CD4-positive, alpha-beta T cell (primary cell): ENCODE data around the gene PPP2R2B. TPM values are rescaled to one million over a fixed set of nuclear protein-coding genes. Genes with fewer than 3 reads are reported as not detected.

Experiments
- ATAC-seq: fragments of 200-7000 bp; cut with Tn5 transposase; one replicate; pipeline ENCODE4 v1.10.0; 2022; ENCODE audit warnings: mild to moderate bottlenecking; ENCODE audit not compliant: poor library complexity
- CTCF ChIA-PET: fragments of 350-600 bp; sonication (Branson Sonifier 250); formaldehyde crosslinking; loops from one replicate; lab custom pipeline; 2021; ENCODE audit warnings: antibody characterized with exemption, inconsistent platforms; lab: Charles Lee
- POLR2A ChIA-PET: fragments of 350-600 bp; sonication (Branson Sonifier 250); formaldehyde crosslinking; loops from one replicate; lab custom pipeline; 2021; ENCODE audit warnings: antibody characterized with exemption, inconsistent platforms; lab: Charles Lee
- DNase-seq, 14 experiments: peaks; one replicate each; pipeline ENCODE4 v3.0.0-alpha.2; 2013 to 2020; ENCODE audit warnings: mixed read lengths in 2 of 14
- H3K27ac ChIP-seq, 2 donors: one replicate each; pipeline versions ENCODE4 v1.5.1 to v1.7.0; 2013; ENCODE audit warnings: low read length in 2 of 2, low read depth in 1 of 2, mild to moderate bottlenecking in 1 of 2
- H3K27me3 ChIP-seq, 2 experiments: 1 replicate in 1 of 2; 2 replicates in 1 of 2; pipeline versions ENCODE4 v1.6.1 to v1.7.0; 2013; ENCODE audit warnings: low read length in 2 of 2, control low read depth in 1 of 2, mild to moderate bottlenecking in 1 of 2, moderate library complexity in 1 of 2; ENCODE audit not compliant: insufficient read depth in 2 of 2, control insufficient read depth in 1 of 2
- H3K36me3 ChIP-seq: one replicate; pipeline ENCODE4 v1.6.1; 2013; ENCODE audit warnings: low read length, control low read depth; ENCODE audit not compliant: insufficient read depth
- H3K4me1 ChIP-seq: one replicate; pipeline ENCODE4 v1.6.1; 2013; ENCODE audit warnings: low read length, control low read depth; ENCODE audit not compliant: insufficient read depth
- H3K4me3 ChIP-seq: one replicate; pipeline ENCODE4 v1.5.1; 2013; ENCODE audit warnings: mild to moderate bottlenecking, low read length, moderate library complexity
- H3K9me3 ChIP-seq, 2 experiments: 1 replicate in 1 of 2; 2 replicates in 1 of 2; pipeline versions ENCODE4 v1.6.1 to v1.7.0; 2013; ENCODE audit warnings: low read length in 2 of 2, mild to moderate bottlenecking in 2 of 2, control low read depth in 1 of 2, moderate library complexity in 1 of 2; ENCODE audit not compliant: control insufficient read depth in 1 of 2, insufficient read depth in 1 of 2
- H3K27ac Mint-ChIP-seq: one replicate; pipeline ENCODE4 v1.8.0; 2020; ENCODE audit warnings: mixed read lengths
- H3K27me3 Mint-ChIP-seq: one replicate; pipeline ENCODE4 v1.8.0; 2021; ENCODE audit warnings: mixed read lengths
- H3K36me3 Mint-ChIP-seq: one replicate; pipeline ENCODE4 v1.8.0; 2021; ENCODE audit warnings: low read depth, mixed read lengths
- H3K4me1 Mint-ChIP-seq: one replicate; pipeline ENCODE4 v1.8.0; 2021; ENCODE audit warnings: low read depth, mixed read lengths
- H3K4me3 Mint-ChIP-seq: one replicate; pipeline ENCODE4 v1.8.0; 2020; ENCODE audit warnings: mild to moderate bottlenecking, mixed read lengths
- H3K9me3 Mint-ChIP-seq: one replicate; pipeline ENCODE4 v1.8.0; 2020; ENCODE audit warnings: mixed read lengths
- CTCF ChIP-seq: fragments of 200-600 bp; IDR thresholded peaks from one replicate; pipeline ENCODE4 v1.8.0; 2022; ENCODE audit warnings: antibody characterized with exemption, mild to moderate bottlenecking
- intact Hi-C, 2 experiments: fragments of 100-400 bp; cut with DNase I in 1 of 2; cut with micrococcal nuclease in 1 of 2; formaldehyde crosslinking; loops; one replicate each; pipeline versions ENCODE4 v1.15.1 to v1.9.0; 2023 to 2025; cut with DNase I, micrococcal nuclease
- total RNA-seq, 174 experiments: library from RNA in 2 of 174; stranded (reverse) in 2 of 174; gene quantifications; one replicate each; pipeline ENCODE4 v1.2.3 and lab custom pipeline; 2021 to 2026

Gene PPP2R2B
- total RNA-seq, 2 experiments from 2014 or later: 4.1 to 4.2 TPM

- H3K36me3 Mint-ChIP-seq: no peaks in the 10 kb centered on the region
- H3K4me1 Mint-ChIP-seq: no peaks in the 10 kb centered on the region
- CTCF ChIA-PET: no interaction called here
- peaks cover 2% of the 10 kb centered on the region for H3K36me3 ChIP-seq
- intact Hi-C loops: no loop called here
- no peak overlapping the region for H3K4me3 Mint-ChIP-seq
- H3K27ac ChIP-seq: no peak overlapping the region
- ATAC-seq (no peak), DNase-seq (no peak)
- H3K27me3 ChIP-seq: no peaks in the 10 kb centered on the region
- H3K4me3 ChIP-seq: no peak overlapping the region
- no peaks in the 10 kb centered on the region for H3K9me3 Mint-ChIP-seq
- POLR2A ChIA-PET: no interaction called here
- H3K27me3 Mint-ChIP-seq: no peaks in the 10 kb centered on the region
- no peaks in the 10 kb centered on the region for H3K4me1 ChIP-seq
- no peak overlapping the region for H3K27ac Mint-ChIP-seq
- no peaks in the 10 kb centered on the region for H3K9me3 ChIP-seq
- no peak for TF ChIP-seq CTCF
Observed at GRCh38 chr5:146640285-146640896, 238.2 kb downstream of the PPP2R2B start.

GRCh38 chr5:146635443-146635842, 243.1 kb downstream of the PPP2R2B start:
- no peak overlapping the region for H3K4me3 ChIP-seq
- H3K4me1 ChIP-seq: no peaks in the 10 kb centered on the region
- Mint-ChIP-seq H3K27me3 (no peaks in the 10 kb centered on the region), H3K4me1 (no peaks in the 10 kb centered on the region), H3K36me3 (no peaks in the 10 kb centered on the region), H3K27ac (no peak overlapping the region), H3K4me3 (no peak overlapping the region), H3K9me3 (no peaks in the 10 kb centered on the region)
- DNase-seq (no peak), ATAC-seq (no peak)
- no peak for TF ChIP-seq CTCF
- intact Hi-C loops: no loop called here
- POLR2A ChIA-PET: no interaction called here
- no peak overlapping the region for H3K27ac ChIP-seq
- CTCF ChIA-PET: no interaction called here
- H3K27me3 ChIP-seq: no peaks in the 10 kb centered on the region
- H3K9me3 ChIP-seq: no peaks in the 10 kb centered on the region
- peaks cover 2% of the 10 kb centered on the region for H3K36me3 ChIP-seq

- no peak for ATAC-seq
- DNase-seq: no peak
- H3K4me1 ChIP-seq: no peaks in the 10 kb centered on the region
- intact Hi-C loops: no loop called here
- no peak overlapping the region for H3K4me3 Mint-ChIP-seq
- no peak for TF ChIP-seq CTCF
- POLR2A ChIA-PET: no interaction called here
- H3K36me3 ChIP-seq: no peaks in the 10 kb centered on the region
- H3K27ac Mint-ChIP-seq: no peak overlapping the region
- H3K27me3 ChIP-seq: no peaks in the 10 kb centered on the region
- H3K4me1 Mint-ChIP-seq: no peaks in the 10 kb centered on the region
- no peaks in the 10 kb centered on the region for H3K36me3 Mint-ChIP-seq
- no peaks in the 10 kb centered on the region for H3K9me3 Mint-ChIP-seq
- H3K4me3 ChIP-seq: no peak overlapping the region
- no peak overlapping the region for H3K27ac ChIP-seq
- CTCF ChIA-PET: no interaction called here
- no peaks in the 10 kb centered on the region for H3K9me3 ChIP-seq
- H3K27me3 Mint-ChIP-seq: no peaks in the 10 kb centered on the region
Observed at GRCh38 chr5:146633323-146633764, 245.2 kb downstream of the PPP2R2B start.
